HG03280 (cell line): ENCODE measurements around the gene ANKS1A.
"Not testable (repeated sequence)": the region's sequence is repeated elsewhere in the genome, so short reads cannot be mapped to it uniquely, and the experiment has no call there.

ENCODE experiments used
- ATAC-seq: cut with Tn5 transposase; IDR thresholded peaks from one replicate; pipeline ENCODE4 v1.9.1; 2021; ENCODE audit warnings: mild to moderate bottlenecking, moderate library complexity; ENCODE audit not compliant: unreplicated experiment

Gene ANKS1A

DNA sequence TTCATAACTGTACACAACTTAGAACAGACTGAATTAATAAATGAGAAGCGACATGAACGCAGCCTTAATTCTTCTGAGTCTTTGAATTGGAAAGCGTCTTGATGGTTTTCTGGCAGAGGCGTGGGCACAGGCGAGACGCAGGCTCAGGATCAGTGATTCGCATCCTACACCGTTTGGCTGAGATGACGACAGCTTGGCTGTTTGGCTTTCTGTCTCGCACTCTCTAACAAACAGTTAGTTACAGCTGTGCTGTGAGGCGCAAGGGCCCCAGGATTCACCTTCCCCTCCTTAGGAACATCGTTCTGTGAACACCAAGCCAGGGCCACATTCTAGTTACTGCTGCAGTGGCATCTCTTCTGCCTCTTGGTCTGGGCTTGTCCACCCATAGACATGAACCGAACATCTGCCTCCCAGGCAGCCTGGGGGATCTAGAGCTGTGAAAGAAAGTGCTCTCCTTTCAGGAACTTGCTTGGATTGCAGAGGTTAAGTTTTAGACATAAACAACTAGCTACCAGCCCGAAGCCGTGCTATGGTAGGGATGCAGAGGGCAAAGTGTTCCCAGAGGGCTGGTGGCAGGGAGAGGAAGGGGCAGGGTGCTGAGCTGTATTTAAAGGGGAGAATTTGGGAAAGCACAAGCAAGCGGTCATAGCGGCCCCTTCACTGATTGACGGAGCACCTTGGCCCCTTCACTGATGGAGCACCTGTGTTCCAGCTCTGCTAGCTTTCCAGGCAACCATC is 202.5 kb downstream of the ANKS1A start:
- ATAC-seq: no peak

DNA sequence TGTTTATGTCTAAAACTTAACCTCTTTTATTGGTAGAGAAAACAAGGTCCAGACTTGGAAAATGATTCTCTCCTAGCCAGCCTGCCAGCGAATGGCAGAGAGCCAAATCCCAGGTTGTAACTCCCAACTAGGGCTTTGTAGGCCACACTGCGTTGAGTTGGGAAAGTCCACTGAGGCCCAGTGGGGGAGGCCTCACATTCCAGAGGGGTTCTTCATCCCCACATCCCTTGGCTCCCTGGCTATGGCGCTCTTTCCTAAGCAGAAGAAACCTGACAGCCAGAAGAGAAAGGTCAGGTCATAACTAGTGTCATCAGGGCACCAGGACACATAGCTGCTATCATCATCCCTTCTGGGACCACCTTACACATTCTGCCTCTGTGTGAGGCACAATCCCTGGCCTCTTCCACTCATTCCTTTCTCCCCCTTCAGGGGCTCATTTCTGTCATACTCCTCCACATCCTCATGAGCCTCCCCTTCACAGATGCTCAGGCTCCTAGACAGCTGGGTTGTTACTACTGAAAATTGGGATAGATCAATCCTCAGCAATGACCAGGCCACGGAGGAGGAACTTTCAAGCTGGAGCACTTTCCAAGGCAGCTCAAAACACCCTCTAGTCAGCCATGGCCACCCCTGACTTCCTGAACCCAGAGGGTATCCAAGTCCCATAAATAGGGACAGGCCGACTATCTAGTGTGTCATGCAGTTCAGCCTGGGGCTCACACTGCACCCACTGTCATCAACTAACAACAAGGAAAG is 203.5 kb downstream of the ANKS1A start:
- ATAC-seq: no peak

DNA sequence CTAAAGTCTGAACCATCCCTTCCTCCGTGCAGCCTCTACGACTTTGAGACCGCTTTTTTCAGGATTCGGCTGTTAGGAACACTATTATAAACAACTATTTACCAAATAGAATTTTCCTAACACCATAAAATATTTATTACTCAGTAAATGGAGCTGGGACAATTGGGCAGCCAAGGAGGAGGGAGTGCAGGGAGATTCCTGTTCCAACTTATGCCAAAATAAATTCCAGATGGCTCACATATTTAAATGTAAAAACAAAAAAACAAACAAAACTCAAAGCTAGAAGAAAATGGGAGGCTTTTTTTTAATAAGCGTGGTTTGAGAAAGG is 204.0 kb downstream of the ANKS1A start:
- no peak for ATAC-seq

DNA sequence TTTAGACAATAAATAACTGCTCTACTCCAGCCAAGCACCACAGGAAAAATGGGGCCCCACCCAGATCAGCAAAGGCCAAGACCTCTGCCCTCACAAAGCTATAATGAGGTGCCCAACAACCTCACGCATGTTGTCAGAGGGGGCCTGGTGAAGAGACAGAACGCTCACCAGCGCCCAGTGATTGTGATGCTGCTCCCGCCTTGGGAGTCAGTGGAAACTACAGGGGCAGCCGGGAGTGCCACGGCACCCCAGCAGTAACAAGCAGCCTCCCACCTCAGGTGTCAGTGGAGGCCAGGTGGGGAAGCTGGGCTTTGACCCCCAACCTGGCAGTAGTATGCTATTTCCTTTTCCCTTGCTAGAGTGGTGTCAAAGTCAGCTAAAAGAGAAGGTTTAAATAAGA is 204.7 kb downstream of the ANKS1A start:
- no peak for ATAC-seq

DNA sequence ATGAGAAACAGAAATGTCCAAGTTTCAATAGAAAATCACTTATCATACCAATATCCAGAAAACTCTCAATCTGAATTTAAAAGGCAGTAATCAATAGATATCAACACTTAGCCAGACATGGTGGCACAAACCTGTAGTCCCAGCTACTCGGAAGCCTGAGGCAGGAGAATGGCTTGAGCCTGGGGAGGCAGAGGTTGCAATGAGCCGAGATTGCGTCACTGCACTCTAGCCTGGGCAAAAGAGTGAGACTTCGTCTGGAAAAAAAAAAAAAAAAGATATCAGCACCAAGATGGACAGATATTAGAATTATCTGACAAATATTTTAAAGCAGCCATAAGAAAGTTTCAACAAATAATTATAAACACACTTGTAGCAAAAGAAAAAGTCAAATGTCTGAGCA is 205.1 kb downstream of the ANKS1A start:
- no peak for ATAC-seq

DNA sequence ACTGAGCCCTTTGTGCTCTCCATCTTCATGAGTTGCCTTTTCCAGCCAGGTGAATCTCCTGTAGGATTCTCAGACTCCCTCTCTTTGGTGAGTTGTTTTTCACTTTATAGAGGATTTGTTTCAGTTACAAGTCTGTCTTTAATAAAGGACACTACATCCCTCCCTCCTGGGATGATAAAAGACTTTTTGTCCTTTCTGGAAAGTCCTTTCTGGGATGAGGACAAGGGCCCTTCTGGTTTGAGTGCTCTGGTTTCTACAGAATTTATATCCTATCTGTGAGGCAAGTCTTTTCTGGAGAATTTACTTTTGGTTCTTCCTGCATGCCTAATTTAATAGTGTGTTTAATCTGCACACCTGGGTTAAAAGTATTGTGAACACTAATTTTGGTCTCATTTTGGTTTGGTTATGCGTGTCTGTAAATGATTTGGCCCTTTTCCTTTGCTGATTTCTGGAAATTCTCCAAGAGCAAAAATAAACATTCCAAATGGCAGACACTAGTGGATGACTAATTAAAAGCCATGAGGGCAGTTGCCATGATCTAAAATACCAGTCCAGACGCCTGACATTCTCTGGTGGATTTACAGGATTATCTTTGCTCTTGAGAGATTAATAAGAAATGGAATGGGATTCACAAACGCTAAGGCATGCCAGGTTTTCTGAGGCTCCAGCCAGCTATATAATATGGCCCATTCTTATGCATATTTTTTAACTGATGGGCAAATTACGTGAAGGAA is 207.2 kb downstream of the ANKS1A start:
- no peak for ATAC-seq

DNA sequence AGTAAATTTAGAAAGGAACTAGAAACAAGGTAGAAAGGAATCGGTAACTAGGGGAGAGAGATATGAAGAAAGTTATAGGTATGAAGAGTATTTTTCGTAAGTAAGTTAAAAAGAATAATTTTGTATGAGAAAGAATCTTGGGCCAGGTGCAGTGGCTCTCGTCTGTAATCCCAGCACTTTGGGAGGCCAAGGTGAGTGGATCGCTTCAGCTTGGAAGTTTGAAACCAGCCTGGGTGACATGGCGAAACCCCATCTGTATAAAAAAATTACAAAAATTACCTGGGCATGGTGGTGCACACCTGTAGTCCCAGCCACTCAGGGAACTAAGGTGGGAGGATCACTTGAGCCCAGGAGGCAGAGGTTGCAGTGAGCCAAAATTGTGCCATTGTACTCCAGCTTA is 210.1 kb downstream of the ANKS1A start:
- ATAC-seq: no peak

DNA sequence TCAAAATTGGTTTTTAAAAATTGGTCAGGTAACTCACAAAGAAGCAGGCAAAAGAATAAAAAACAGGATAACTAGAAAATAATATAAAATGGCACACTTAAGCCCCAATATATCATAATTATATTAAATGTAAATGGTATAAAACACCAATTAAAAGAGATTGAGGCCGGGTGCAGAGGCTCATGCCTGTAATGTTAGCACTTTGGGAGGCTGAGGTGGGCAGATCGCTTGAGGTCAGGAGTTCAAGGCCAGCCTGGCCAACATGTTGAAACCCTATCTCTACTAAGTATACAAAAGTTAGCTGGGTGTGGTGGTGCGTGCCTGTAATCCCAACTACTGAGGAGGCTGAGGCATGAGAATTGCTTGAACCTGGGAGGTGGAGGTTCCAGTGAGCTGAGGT is 216.0 kb downstream of the ANKS1A start:
- ATAC-seq: no peak

DNA sequence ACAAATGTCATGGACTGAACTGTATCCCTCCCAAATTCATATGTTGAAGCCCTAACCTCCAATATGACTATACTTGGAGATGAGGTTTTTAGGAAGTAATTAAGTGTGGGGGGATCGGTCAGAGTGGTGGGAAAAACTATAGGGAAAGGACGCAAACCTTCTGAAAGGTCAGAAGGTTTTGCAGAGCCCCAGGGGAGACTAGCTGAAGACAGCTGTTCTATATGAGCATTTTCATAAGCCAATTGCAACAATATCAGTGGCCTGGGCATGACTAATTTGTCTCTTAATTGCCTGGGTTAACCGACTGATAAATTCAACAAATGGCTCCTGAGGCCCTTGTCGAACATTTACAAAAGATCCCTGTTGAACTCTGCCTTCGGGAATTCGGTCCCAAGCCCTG is 217.0 kb downstream of the ANKS1A start:
- ATAC-seq: not testable (repeated sequence)

DNA sequence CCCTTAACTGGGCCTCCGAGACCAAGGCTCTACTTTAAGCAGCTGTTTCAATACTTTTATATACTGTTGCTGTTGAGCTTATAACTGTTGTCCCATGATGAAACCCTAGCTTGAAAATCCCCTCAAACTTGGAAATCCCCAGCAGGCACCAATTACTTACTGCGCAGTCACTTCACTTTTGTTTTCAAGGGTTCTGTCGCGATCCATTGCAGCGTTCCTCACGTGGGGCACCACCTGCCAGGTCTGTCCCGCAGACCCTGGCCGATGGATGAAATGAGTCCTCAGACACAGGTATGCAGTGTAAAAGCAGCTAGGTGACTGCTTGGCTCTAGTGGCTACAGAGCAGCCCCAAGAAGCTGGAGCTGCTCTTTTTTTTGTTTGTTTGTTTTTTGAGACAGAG is 218.2 kb downstream of the ANKS1A start:
- ATAC-seq: not testable (repeated sequence)

DNA sequence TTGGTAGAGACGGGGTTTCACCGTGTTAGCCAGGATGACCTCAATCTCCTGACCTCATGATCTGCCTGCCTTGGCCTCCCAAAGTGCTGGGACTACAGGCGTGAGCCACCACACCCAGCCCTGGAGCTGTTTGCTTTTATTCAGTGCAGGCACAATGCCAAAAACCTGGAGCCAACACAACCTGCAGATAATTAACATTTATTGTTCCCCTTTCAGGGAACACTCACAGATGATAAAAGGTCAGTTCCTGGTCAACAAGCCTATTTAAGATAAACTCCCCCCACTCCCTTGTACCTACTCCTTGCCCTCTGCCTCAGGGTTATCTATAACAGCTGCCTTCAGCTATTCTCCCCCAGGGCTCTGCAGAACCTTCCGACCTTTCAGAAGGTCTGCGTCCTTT is 218.7 kb downstream of the ANKS1A start:
- not testable (repeated sequence) for ATAC-seq

DNA sequence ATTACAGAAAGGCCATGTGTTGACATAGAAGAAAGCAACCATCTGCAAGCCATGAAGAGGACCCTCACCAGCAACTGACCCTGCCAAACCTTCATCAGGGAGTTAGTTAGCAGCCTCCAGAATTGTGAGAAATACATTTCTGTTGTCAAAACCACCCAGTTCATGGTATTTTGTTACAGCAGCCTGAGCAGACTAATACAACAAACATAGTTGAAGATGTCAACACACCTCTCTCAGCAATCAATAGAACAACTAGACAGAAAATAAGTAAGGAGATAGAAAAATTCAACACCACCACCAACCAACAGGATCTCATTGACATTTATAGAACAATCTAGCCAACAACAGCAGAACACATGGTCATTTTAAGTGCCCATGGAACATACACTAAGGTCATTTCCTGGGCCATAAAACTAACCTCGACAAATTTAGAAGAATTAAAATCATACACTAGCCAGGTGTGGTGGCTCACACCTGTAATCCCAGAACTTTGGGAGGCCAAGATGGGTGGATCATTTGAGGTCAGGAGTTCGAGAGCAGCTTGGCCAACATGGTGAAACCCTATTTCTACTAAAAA is 219.3 kb downstream of the ANKS1A start:
- ATAC-seq: no peak

DNA sequence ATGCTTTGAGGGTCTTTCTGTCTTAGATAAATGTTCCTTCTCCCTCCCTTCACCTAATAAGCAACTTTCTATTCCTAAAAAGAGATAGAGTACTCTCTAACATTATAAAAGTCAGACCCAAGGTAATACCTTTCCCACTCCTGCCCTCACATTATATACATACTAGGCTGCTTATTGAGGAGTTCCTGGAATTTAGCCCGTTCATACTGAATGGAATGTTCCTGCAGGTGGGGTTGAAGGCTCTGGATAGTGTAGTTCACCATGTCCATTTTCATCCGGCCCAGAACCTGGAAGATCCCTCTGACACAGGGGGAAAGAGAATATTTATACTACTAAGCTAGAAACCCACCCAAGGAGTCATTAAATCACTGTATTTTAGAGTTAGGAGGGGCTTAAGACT is 231.7 kb downstream of the ANKS1A start:
- no peak for ATAC-seq

DNA sequence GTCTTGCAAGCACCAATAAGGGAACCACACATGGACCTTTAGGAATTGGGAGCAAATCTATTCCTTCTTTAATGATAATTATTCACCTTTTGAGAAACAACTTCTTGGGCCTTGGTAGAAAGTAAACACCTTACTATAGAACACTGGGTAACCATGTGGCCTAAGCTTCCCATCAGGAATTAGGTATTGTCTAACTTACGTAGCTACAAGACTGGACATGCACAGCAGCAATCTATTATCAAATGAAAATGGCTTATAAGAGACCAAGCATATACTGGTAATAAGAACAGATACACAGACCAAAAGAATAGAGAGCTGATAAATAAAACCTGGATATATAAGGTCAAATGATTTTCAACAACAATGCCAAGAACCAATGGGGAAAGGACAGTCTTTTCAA is 235.3 kb downstream of the ANKS1A start:
- no peak for ATAC-seq

DNA sequence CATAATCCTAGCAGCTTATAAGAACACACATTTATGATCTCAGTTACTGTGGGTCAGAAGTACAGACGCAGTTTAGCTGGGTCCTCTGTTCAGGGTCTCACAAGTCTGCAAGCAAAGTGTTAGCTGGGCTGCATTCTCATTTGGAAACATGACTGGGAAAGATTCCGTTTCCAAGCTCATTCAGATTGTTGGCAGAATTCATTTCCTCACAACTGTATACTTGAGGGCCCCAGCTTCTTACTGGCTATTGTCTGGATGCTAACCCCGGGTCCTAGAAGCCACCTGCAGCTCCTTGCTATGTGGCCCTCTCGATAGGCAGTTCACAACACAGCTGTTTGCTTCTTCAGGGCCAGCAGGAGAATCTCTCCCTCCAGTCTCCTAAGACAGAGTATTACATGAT is 239.0 kb downstream of the ANKS1A start:
- ATAC-seq: no peak

DNA sequence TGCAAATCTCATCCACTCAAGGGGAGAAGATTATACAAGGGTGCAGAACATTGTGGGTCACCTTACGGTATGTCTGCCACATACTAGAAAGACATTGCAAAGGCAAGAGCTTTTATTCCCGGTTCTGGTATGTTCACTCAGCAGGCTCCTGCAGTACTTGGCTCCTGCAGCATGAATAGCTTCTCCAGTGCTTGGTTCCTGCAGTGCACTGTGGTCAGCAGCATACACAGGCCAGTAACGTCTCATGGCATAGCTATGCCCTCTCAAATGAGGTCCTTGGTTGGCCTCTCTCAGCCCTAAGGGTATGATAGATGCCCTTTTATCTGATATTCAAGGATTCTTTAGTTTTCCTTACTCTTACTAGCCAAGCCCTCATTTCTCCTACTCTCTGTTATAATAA is 239.4 kb downstream of the ANKS1A start:
- no peak for ATAC-seq

DNA sequence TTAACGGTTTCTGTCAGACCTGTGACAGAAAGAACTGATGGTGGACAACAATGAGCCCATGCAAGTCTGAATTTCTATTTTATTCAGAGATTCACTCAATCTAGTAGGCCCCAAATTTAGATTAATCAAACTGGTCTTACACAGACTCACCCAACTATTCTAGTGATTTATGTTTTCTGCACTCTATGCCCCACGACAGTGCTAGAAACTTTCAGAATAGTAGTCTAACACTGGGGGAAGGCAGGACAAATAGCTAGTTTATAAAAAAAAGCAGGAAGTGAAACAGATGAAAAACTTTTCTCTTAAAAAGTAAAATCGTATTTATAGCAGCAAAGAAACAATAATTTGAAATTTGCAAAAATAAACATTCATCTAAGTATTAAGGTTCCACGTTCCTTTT is 247.1 kb downstream of the ANKS1A start:
- ATAC-seq: no peak

DNA sequence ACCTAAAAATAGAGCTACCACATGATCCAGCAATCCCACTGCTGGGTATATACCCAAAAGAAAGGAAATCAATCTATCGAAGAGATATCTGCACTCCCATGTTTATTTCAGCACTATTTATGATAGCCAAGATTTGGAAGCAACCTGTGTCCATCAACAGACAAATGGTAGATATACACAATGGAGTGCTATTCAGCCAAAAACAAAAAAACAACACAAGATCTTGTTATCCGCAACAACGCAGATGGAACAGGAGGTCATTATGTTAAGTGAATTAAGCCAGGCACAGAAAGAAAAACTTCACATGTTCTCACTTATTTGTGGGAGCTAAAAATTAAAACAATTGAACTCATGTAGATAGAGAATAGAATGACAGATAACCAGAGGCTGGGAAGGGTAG is 249.1 kb downstream of the ANKS1A start:
- ATAC-seq: not testable (repeated sequence)

DNA sequence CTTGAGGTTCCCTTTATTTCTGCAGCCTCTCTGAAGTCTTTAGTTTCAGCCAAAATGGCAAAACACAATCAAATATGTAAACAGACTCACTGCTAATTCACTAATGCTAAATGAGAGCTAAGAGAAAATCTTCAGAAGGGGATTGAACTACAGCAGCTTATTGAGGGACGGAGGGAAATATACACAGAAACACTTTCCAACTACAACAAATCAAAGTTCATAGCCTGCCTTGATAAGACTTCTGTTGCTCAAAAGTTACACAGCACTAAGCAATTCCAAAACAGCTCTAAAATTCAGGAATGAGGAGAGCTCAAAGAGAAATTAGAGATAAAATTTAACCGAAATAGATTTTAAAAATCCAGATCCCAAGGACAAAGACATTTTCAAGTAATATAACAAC is 250.4 kb downstream of the ANKS1A start:
- ATAC-seq: no peak

DNA sequence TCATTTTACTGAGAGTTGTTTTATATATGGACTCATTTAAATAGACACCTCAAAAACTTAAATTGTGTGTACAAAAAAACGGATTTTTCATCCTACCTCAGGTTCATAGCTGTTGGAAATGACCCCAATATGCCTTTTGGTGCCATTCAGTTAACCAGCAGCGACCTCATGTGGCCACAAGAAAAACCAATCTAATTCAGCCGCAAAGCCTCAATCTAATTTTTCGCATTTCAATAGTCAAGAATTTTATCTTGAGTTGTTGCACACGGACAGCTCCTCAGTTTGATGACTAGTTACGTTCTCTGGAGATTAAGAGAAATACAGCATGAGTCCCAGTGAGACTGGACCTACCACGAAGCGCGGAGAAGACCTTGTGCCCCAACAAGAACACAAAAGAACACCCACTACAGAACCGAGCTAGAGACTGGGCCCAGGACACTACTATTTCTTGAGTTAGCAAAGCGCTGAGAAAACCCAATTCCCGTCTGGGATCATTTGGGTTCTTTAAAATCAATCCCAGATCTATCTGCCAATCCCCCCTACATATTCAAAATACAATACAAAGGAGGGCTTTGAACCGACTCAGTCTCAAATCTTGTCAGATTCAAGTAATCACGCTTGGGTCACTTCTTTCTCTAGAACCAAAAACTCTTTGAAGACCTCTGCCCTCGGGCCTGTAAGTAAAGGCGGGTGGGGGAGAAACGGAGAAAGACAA is 251.0 kb downstream of the ANKS1A start:
- ATAC-seq: no peak

DNA sequence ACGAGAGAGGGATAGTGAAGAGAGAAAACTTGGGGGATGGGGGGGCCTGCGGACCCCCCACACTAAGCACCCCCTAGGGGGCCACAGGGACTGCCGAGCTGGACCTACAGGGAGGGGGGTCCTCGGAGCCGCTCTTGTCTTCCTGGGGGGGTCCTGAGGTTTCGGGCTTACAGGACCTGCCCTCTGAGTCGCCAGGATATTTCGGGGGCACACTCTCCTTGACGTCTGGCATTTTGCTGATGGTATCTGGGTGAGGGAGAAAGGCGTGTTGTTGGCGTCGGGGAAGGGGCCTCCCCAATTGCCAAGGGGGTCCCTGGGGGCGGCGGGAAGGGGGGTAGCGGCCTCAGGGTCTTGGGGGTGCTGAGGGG is 251.6 kb downstream of the ANKS1A start:
- ATAC-seq: no peak
